HL-60/S4 treated with phorbol 12-myristate 13-acetate at 8.2 ng/mL for 4 days and 3 days (cell line): ENCODE data around the gene RXYLT1.

Experiments used
- in situ Hi-C: fragments of 300-500 bp; cut with MboI; formaldehyde crosslinking; loops from 2 replicates; pipeline ENCODE4 v1.15.0; 2022; ENCODE audit warnings: low sequenced_read_pairs

Gene RXYLT1

GRCh38 chr12:63795944-63796343 lies 16.2 kb downstream of the RXYLT1 start:
- in situ Hi-C loops = no loop called here

- in situ Hi-C loops = no loop called here
These were observed 22.4 kb downstream of the RXYLT1 start for GRCh38 chr12:63802012-63802608.

GRCh38 chr12:63804746-63805145 lies 25.0 kb downstream of the RXYLT1 start:
- in situ Hi-C loops = no loop called here

GRCh38 chr12:63805704-63806672 lies 26.3 kb downstream of the RXYLT1 start:
- in situ Hi-C loops = no loop called here

GRCh38 chr12:63808631-63809030 lies 28.9 kb downstream of the RXYLT1 start:
- in situ Hi-C loops = no loop called here

DNA sequence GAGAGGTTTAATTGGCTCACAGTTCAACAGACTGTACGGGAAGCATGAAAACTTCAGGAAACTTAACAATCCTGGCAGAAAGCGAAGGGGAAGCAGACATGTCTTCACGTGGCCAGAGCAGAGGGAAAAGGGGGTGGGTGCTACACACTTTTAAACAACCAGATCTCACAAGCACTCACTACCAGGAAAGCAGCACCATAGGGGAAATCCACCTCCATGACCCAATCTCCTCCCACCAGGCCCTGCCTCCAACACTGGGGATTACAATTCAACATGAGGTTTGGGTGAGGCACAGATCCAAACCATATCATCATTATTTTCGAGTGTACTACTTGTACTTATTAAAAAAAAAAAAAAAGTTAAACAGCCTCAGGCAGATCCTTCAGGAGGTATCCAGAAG lies 29.9 kb downstream of the RXYLT1 start:
- in situ Hi-C loops = no loop called here

DNA sequence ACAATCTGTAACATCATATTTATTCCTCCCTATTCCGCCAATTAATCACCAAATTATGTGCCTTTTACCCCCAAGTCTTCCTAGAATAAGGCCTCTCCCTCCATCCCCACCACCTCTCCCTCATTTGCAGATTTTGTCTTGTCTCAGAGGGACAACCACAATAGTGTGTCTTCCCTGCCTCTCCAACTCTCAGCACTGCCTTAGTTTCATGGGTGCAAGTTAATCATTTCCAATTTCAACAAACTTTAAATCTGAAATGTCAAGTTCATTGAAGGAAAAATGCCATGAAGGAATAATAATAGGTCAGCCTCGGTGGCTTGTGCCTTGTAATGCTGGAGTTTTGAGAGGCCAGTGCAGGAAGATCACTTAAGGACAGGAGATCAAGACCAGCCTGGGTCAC lies 31.6 kb downstream of the RXYLT1 start:
- in situ Hi-C loops = no loop called here

GRCh38 chr12:63811755-63812154 lies 32.0 kb downstream of the RXYLT1 start:
- in situ Hi-C loops = no loop called here

DNA sequence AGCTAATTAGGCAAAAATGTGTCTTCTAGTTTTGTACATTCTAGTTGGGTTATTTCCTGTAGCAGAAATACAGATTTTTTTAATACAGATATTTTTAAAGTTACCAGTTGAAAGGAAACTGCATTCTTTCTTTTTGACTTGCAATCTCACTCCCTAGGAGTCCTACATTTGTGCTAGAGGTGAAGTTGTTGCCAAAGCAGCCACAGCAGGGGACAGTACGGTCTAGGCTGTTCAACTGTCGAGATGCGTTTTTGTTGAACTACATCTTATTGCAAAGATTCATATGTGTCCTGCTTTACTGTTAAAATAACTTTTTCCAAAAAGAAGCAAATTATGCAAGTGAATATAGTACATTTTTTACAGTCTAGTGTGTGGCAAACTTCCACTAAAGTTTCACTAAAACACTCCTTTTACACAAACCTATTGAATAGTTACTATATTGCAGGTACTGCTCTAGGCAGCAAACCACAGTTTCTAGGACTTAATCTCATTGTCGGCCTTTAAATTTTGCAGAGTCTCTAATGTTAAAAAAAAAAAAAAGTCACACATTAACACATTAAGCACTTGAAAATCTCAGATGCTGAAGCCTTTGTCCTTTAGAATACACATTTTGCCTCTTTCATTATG lies 34.5 kb downstream of the RXYLT1 start:
- in situ Hi-C loops = no loop called here

DNA sequence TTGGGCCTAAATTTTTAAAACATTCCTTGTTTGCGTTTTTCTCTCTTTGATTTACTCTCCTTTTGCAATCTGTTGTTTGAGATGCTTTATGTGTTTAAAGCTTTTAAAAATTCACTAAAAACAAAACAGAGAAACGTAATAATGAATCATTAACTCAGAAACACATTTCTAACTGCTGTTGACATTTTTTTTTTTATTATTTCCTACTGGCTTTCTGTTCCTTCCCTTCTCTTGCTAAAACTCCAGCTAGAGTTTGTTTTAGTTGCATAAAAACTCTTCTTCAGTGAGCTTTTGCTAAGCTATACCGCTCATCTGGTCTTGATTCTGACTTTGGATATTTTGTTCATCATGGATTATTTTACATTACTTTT lies 35.8 kb downstream of the RXYLT1 start:
- in situ Hi-C loops = no loop called here

DNA sequence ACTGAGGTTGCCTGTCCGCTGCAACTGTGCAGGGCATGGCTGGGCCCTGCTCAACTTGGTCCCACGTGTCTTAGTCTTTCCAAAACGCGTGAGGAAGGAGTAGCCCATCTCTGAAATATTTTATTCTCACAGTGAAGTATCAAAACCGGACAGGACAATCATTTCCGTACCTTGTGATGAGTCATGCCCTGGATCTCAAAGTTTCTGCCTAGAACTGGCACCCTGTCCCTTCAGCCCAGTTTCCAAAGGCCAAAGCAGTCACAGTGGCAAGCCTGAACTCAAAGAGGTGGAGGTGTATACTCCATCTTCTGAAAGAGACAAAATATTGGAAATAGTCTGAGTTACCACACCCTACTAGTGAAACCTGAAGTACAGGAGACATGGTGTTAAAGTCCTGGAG lies 36.3 kb downstream of the RXYLT1 start:
- in situ Hi-C loops = no loop called here

DNA sequence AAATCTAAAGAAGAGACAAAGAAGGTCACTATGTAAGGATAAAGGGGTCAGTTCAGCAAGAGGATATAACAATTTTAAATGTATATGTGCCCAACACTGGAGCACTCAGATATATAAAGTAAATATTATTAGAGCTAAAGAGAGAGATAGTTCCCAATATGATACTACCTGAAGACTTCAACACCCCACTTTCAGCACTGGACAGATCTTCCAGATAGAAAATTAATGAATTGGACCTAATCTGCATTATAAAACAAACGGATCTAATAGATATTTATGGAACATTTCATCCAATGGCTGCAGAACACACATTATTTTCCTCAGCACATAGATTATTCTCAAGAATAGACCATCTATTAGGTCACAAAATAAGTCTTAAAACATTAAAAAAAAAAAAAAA lies 40.7 kb downstream of the RXYLT1 start:
- in situ Hi-C loops = no loop called here

GRCh38 chr12:63821781-63822251 lies 42.1 kb downstream of the RXYLT1 start:
- in situ Hi-C loops = no loop called here

DNA sequence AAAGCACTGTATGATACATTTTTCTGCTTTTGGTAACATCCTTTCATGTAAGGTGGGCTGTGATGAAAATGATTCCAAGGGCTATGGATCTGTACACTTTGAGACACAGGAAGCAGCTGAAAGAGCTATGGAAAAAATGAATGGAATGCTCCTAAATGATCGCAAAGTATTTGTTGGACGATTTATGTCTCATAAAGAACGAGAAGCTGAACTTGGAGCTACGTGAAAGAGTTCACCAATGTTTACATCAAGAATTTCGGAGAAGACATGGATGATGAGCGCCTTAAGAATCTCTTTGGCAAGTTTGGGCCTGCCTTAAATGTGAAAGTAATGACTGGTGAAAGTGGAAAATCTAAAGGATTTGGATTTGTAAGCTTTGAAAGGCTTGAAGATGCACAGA lies 42.6 kb downstream of the RXYLT1 start:
- in situ Hi-C loops = no loop called here

- in situ Hi-C loops = no loop called here
These were observed 43.3 kb downstream of the RXYLT1 start for GRCh38 chr12:63823040-63823439.

DNA sequence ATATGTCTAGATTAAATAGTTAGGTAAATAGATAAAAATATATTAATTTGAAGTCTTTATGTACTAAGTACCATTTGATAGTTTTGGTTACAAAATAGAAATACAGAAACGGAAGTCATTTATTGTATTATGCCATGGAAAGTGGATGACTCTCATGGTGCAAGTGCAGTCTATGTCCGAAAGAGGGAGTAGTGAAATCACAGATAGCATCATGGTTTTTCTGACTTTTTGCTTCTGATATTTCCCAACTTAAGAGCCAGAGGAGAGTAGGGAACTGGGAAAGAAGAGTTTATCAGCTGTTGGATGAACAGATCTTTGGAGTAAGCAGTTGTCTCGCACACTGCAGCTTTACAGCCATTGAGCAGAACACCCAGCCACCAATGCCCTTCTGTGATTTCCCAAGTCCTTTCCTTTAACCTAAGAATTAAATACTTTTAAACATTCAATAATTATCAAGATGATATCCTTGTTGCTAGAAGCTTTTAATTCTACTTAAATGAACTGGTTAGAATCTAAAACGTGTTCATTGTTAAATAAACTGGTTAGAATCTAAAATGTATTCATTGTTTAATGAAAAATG lies 46.4 kb downstream of the RXYLT1 start:
- in situ Hi-C loops = no loop called here

DNA sequence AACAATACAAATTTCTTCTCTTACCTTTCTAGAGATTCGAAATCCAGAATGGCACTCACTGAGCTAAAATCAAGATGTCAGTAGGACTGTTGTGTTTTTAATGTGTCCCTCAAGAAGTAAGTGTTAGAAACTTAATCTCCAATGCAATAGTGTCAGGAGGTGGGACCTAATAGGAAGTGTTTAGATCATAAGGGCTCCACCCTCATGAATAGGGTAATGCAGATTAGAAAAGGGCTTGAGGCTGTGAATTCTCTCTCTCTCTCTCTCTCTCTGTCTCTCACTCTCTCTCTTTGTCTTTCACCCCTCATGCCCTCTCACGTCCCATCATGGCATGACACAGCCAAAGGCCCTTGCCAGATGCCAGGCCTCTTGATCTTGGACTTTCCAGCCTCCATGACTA lies 49.2 kb downstream of the RXYLT1 start:
- in situ Hi-C loops = no loop called here

DNA sequence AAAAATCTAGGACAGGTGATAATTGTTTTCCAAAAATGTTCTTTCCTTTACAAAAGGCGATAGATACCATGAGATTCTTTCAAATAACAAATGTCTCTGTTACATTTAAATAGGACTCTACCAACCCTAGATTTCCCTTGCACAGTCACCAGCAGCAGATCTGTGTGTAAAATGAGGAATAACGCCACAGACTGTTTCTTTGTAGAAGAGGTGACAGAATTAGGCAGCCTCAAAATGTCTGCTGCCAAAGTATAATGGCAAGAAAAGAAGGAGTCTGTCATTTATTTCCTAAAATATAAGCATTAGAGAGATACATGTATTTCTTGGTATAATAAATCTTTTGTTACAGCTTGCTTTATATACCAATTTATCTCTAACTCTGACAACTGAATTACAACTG lies 56.3 kb downstream of the RXYLT1 start:
- in situ Hi-C loops = no loop called here

DNA sequence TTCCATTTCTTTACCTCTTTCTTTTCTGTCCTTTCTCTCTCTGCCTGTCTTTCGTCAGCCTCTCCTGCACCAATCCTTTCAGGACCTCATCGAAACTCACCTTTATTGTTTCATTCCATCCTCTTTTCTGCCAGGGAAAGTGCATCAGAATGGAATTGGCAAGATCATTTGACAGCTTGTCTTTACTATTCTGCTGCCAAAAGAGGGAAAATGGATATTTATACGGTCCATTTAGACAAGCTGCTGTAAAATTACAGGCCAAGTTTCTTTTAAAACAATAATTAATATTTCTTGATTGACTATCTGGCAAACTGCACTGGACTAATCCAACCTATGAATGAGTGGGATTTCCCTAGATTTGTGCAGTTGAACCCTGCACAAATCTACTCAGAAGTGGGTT lies 57.2 kb downstream of the RXYLT1 start:
- in situ Hi-C loops = no loop called here

- in situ Hi-C loops = no loop called here
These were observed 58.7 kb downstream of the RXYLT1 start for GRCh38 chr12:63838411-63838810.

DNA sequence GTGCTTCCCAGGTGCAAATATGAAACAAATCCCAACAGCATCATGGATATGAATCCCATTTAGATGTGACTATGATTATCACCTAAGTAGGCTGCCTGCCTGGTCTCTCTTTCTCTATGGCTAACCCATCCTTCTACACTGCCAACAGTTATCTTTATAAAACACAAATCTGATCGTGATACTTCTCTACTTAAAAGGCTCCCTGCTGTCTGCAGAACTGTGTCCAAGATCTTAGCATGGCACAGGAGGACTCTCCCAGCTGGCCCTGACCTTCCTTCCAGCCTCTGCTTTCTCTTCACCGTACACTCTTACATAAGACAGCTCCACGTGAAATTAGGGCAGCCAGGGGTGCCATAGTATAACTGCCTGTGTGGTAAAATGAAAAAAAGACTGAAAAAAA lies 61.3 kb downstream of the RXYLT1 start:
- in situ Hi-C loops = loop anchor here (10.0 kb wide), 1 partner anchor 414 kb away; no protein-coding TSS in a partner anchor
